Measurements from ENCODE around the gene TAF1B.

The TAF1B gene

DNA sequence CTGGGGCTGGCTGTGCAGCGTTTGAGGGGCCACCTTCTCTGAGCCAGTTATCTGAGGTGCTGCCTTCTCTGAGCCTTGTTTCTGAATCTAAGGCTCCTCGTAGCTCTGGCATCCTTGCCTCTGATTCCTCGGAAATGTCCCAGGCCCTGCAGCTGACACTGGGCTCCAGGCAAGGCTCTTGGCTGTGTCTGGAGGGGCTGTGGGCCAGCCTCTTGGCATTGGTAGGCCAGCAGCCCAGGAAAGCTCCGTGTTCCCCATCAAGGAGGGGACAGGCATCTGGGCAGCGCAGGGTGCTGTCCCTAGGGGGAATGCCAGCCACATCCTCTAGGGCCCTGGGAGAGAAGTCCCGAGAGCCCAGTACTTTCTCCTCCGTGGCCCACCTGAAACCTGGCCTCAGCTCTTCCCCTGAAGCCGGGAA, 40.7 kb upstream of the TAF1B start:
- ChIA-PET CTCF (interaction anchor here (0.6 to 4.3 kb wide), 3 partner anchors 11 to 816 kb away, joined by 3 to 56 read pairs (median 8); no protein-coding TSS in a partner anchor), POLR2A (ENCODE audit: low non-redundant PET) (interaction anchor here (2.5 kb wide), 1 partner anchor 41 kb away, joined by 10 read pairs; the partner anchor contains the start of gene TAF1B)
- peak overlapping the region; percentile 100 for H3K27ac ChIP-seq
- DNase-seq (ENCODE audit: low spot score) = no peak
- TF ChIP-seq, protein P1, sequence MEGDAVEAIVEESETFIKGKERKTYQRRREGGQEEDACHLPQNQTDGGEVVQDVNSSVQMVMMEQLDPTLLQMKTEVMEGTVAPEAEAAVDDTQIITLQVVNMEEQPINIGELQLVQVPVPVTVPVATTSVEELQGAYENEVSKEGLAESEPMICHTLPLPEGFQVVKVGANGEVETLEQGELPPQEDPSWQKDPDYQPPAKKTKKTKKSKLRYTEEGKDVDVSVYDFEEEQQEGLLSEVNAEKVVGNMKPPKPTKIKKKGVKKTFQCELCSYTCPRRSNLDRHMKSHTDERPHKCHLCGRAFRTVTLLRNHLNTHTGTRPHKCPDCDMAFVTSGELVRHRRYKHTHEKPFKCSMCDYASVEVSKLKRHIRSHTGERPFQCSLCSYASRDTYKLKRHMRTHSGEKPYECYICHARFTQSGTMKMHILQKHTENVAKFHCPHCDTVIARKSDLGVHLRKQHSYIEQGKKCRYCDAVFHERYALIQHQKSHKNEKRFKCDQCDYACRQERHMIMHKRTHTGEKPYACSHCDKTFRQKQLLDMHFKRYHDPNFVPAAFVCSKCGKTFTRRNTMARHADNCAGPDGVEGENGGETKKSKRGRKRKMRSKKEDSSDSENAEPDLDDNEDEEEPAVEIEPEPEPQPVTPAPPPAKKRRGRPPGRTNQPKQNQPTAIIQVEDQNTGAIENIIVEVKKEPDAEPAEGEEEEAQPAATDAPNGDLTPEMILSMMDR (conservative IDR thresholded peaks at IDR 0.05; ENCODE audit: low read depth) = no peak

DNA sequence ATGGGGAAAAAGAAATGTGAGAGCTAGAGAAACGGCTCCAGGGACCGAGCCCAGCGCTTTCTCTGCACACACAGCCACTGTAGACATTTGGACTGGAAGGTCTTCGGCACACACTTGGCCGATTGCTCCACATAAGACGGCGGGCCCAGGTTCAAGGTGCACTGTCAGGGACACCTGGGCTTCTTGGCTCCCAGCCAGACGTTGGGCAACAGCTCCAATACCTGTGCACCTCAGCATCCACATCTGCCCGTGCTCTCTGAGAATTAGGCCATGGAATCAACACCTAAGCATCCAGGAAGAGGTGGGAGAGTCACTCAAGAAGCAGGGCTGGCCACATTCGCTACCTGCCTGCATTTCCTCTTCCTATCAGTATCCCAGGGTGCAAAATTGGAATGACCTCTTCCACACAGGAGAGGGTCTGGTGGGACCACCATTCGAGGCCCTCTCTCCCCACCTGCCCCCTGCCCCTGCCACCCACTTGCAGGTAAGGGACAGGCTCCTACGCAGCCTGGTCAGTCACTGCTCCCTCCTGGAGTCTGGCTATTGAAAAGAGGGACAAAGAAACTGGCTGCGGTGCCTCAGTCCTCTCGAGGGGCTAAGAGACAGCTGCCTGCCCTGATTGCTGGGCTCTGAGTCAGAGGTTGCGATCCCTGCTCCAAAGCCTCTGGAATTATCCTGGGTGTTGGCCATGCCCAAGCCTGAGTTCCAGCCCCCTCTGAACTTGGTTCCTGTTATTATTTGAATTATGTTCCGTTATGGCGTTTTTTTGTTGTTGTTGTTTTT, 40.1 kb upstream of the TAF1B start:
- DNase-seq (ENCODE audit: low spot score) = peak; percentile 50
- TF ChIP-seq, protein P1 (conservative IDR thresholded peaks at IDR 0.05; ENCODE audit: low read depth) = no peak
- H3K27ac ChIP-seq = peak overlapping the region; percentile 100
- ChIA-PET CTCF (interaction anchor here (0.5 to 4.3 kb wide), 5 partner anchors 10 to 63 kb away, joined by 3 to 56 read pairs (median 4); no protein-coding TSS in a partner anchor), POLR2A (ENCODE audit: low non-redundant PET) (interaction anchor here (0.7 to 2.5 kb wide), 2 partner anchors 31 to 40 kb away, joined by 6 to 10 read pairs; partner anchors contain the start of gene TAF1B)

GRCh38 chr2:9805435-9806297, 37.6 kb upstream of the TAF1B start:
- no peak for DNase-seq (ENCODE audit: low spot score)
- ChIA-PET POLR2A (ENCODE audit: low non-redundant PET) (no interaction called here), CTCF (interaction anchor here (0.5 kb wide), 1 partner anchor 8 kb away, joined by 3 read pairs; no protein-coding TSS in a partner anchor)
- peak overlapping the region; percentile 41 for H3K27ac ChIP-seq
- TF ChIP-seq, protein P1 (conservative IDR thresholded peaks at IDR 0.05; ENCODE audit: low read depth) = no peak

GRCh38 chr2:9806298-9806610, 37.0 kb upstream of the TAF1B start:
- H3K27ac ChIP-seq = peak overlapping the region; percentile 41
- ChIA-PET CTCF (no interaction called here), POLR2A (ENCODE audit: low non-redundant PET) (no interaction called here)
- DNase-seq (ENCODE audit: low spot score) = no peak
- TF ChIP-seq, protein P1 (conservative IDR thresholded peaks at IDR 0.05; ENCODE audit: low read depth) = no peak

- H3K27ac ChIP-seq = peak overlapping the region; percentile 41
- ChIA-PET CTCF (no interaction called here), POLR2A (ENCODE audit: low non-redundant PET) (no interaction called here)
- no peak for DNase-seq (ENCODE audit: low spot score)
- TF ChIP-seq, protein P1 (conservative IDR thresholded peaks at IDR 0.05; ENCODE audit: low read depth) = no peak
Measured at GRCh38 chr2:9806656-9807055, 36.6 kb upstream of the TAF1B start.

- ChIA-PET POLR2A (ENCODE audit: low non-redundant PET) (no interaction called here), CTCF (no interaction called here)
Measured at GRCh38 chr2:9807056-9807455, 36.2 kb upstream of the TAF1B start.

More at GRCh38 chr2:9807056-9807455, 36.2 kb upstream of the TAF1B start:
- H3K27ac ChIP-seq = no peak overlapping the region
- no peak for DNase-seq (ENCODE audit: low spot score)
- TF ChIP-seq, protein P1 (conservative IDR thresholded peaks at IDR 0.05; ENCODE audit: low read depth) = no peak

Measured in RWPE1 (cell line).